Measurements from ENCODE around the gene PIK3AP1.
"Not testable (repeated sequence)": the region's sequence is repeated elsewhere in the genome, so short reads cannot be mapped to it uniquely, and the experiment has no call there.

Gene PIK3AP1

DNA sequence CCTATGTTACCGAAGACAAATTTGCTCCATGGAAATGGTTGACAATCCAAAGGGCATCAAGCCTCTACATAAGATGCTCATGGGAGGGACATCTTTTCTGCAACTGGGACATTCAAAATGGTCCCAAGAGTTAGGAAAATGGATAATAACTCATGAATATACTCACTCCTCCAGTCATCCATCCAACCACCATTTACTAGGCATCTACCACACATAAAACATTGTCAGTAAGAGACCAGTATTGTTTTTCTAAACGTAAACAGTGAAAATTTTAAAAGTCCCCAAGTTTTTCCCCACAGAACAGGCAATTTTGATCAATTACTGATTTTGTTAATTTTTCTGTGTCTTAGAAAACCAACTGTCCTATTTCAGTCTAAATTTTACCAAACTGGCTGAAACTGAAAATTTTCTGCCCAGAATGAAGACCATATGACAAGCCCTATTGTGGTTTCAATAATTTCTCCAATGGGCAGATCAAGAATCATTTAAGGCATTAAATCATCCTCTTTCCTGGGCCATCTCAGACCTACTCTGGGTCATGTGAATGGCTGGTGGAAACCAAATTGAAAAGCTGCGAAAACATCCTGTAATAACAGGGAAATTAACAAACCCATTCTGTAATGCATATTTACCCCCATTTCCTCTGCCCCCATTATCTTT lies 24.2 kb downstream of the PIK3AP1 start:
- DNase-seq: no peak

DNA sequence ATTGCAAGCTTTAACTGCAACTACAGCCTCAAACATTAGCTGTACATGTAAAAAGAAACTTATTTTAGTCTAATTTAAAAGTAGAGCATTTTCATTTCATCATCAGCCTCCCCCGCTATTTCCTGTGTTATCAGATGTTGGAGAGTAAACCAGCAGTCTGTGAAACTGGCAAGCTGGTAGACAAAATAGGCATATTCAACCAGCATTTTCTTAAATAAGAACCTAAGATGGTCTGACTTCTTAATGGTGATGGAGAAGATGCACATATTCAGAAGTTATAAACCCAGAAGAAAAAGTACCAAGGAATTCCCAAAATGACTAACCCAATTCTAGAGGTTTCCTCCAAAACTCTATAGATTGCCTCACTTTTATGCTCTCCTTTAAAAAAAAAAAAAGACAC lies 24.9 kb downstream of the PIK3AP1 start:
- DNase-seq: no peak

DNA sequence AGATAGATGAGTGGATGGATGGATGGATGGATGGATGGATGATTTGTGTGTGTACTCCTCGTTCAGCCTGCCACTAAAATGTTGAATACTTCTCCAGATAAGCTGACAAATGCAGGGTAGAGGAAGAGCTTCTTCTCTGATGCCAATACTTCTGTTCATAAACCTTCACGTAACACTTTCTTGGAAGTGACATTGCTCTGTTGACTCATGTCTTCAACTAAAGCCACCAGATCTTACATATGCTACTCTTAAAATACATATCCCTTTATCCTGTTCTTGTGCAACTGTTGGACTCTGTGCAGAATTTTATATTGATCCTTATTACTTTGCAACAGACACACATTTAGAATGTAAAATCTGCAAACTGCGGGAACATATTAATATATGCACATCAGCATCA lies 26.9 kb downstream of the PIK3AP1 start:
- no peak for DNase-seq

DNA sequence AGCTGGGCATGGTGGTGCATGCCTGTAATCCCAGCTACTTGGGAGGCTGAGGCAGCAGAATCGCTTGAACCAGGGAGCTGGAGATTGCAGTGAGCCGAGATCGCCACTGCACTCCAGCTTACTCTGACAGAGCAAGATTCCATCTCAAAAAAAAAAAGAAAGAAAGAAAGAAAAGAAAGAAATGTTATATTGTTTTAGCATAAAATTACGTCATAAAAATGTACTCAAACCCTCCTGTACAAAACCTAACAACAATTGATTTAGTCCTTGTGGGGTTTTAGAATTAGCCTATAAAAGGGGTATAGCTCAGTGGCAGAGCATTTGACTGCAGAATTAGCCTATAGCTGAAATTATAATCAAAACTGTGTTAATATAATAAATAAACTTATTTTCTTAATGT lies 27.9 kb downstream of the PIK3AP1 start:
- no peak for DNase-seq

DNA sequence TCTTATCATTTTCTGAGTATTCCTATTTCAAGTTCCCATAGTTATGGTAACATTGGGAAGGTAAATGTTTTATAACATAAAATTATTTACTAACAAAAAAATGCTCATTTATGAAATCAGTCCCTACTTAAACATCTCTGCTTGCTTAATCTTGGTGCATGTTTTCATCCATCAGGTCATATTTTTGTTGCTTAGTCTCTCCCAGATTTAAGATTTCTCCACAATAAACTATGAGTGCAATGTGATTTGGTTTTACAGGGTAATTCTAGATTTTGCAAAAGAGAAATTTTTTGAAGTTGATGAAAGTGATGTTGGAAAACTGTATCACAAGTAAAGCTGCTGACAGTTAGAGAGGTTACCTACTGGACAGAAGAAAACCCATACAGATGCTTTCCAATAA lies 28.6 kb downstream of the PIK3AP1 start:
- DNase-seq: no peak

DNA sequence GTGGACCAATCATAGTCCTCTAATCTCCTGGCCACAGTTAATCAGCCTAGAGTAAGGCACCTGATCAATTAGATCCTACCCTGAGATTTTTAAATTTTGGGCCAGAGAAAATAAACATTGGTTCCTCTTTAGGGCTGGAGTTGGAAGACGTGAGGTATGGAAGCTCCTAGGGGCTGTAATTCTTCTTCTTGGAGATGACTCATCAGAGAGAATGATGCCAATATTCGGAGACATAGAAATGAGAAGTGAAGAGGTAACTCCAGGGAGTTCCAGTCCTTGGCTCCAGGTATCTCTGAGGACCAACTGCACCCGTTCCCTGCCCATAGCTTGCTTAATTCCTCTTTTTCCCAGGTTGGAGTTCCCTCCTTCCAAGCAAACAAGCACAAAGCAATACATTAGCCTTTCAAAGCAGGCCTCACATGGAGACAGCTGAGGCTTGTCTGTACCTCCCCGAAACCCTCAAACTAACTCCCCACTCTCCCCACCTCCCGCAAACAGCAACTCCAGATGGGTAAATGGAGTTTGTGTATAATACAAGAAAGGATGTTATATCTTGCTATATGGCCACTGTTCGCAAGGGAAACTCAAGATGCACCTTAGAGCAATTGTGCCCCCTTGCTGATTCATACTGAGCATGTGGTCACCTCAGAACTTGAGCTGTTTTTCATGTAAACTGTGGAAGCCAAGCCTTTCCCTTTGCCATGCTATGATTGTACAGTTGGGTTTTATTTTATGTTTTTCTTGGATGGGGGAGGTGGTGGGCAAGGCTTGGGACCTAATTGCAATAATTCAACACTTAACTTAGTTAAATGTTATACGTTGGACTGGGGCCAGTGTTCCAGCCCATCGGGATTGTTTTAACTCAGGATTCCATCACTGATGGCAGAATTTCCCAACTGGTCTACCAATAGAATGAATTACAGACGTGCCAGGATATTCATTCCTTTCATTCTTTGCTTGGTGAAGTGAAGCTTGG lies 29.3 kb downstream of the PIK3AP1 start:
- no peak for DNase-seq

DNA sequence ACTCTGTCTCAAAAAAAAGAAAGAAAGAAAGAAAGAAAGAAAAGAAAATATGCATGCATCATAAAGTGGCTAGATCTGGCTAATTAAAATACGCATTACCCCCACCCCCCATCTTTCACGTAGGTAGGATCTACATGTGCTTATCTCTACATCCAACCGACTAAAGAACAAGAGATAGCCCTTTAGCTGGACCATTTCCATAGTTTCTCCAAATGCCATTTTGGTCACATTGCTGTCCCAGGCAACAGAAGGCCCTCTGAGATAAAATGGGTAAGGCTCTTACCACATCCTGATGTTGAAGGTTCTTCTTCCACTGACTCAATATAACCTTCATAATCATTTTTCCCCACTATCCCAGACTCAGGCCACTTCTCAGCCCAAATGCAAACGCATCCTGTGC lies 31.5 kb downstream of the PIK3AP1 start:
- DNase-seq: no peak

DNA sequence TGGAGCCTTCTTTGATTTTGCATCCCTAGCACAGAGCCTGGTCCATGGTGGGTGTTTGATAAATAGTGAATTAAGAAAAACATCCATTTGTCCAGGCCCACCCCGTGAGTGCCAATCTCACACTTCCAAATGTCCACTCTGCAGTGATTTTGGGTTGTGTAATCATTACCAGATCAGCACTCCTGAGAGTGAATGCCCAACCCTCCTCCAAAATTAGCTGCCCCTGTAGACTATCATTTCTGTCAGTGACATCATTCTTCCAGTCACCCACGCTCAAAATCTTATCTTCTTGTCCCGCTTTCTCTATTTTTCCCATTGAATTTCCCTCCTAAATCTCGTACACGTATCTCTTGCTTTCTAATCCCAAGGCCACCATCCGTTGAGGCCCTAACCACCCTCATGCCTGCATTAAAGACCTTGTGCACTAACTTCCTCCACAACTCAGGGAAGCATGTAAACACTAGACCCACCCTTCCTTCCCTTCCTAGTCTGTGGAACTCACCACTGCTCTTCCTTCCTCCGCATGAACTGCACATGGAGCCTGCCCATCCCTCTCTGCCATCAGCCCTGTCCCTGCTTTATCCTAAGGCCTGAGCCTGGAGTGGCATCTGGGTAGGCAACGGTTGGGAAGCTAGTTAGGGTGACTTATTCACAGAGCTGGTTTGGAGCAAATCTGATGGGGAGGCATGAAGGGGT lies 32.8 kb downstream of the PIK3AP1 start:
- DNase-seq: no peak

DNA sequence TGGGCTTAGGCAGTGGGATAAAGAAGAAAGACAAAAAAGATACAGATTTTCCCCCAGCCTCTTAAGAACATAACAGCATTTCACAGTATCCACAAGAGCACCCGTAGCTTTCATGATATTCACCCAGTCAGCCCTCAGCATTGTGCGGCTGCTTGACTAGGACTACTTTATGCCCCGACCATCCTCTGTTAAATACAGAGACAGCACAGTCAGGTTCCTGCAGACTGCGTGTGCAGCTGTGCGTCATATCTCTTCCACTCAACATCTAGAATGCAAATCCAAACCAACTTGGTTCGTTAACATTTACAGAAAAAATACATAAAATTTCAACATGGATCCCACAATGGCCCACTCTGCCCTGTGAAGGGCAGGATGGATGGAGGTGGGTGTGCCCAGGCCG lies 33.8 kb downstream of the PIK3AP1 start:
- DNase-seq: no peak

DNA sequence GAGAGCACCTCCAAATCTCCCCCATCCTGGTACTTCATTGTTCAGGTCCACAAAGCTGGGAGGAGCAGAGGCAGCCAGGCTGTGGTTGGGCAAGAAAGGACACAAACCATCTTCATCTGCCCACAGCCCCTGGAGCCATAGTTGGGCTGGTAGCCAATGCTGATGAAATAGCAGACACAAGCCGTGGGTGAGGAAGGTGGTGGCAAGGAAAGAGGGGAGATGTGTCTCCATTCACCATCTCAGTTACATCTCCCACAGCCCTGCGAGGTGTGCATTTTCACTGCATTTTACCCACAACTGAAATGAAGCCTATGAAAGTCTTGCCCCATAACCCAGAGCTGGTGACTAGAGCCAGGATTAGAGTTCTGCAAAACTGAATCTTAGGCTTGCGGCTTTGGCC lies 35.0 kb downstream of the PIK3AP1 start:
- DNase-seq: no peak

DNA sequence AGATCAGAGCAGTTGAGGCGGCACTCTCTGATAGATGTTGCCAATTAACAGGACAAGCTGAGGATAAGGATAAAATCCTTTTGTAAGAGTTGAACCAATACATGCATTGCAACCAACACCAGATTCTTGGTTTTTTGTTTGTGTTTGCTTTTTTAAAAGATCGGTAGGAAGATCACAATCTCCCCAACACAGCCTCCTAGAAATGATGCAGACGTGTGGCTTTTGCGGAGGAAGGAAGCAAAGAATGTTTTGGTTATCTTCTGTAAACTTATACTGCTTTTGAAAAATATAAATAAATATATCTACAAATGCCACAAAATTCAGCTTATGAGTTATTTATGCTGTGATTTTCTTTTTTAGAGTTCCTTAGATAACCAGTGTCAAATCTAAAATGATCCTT lies 35.5 kb downstream of the PIK3AP1 start:
- no peak for DNase-seq

DNA sequence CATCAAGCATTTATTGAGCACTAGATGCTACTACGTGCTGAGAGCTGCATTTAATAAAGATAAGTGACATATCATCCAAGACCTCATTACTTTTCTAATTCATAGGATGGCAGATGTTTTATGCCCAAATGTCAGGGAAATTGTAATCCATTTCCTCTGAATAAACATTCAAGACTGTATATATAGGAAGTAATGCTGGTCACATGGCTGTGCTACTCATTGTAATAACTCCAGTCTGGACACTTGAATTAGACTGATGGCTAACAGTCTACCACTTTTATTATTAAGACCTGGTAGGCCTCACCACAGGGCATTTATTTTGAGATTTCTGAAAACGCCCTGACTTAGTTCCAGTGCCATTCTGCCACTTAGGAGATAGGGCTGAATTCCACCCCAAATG lies 36.6 kb downstream of the PIK3AP1 start:
- DNase-seq: no peak

DNA sequence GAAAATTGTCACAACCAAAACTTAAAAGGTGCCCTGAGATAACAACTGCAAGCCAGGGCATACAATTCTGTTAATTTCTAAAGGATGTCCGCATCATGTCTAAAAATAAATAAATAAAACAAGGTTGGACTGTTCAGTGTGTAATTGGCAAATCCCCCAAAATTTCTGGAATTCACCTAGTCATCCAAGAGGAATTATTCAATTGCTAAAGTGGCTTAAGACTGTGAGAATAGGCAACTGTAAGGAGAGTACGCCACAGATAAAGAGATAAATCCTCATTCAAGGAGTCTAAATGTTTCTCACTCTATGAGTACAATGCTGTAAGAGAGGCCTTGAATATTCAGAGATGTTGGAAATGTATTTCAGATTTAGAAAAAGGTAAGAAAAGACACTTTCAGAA lies 37.2 kb downstream of the PIK3AP1 start:
- DNase-seq: no peak

DNA sequence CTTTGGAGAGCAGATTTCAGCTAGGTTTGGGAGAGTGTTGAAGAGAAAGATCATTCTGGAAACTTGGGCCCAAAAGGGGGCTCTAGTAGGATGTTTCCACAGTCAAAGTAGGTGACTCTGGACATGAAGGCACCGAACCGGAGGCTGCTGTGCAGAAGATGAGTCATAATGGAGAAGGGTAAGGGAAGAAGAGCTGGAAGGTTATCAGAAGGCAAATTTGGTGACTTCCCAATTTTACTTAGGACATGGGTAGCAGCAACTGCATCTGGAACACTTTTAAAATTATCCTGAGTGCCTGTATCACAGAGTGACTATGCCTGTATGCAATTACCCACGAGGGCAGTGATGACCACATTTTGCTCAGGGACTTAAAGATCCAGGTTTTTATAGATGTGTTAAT lies 38.8 kb downstream of the PIK3AP1 start:
- no peak for DNase-seq

DNA sequence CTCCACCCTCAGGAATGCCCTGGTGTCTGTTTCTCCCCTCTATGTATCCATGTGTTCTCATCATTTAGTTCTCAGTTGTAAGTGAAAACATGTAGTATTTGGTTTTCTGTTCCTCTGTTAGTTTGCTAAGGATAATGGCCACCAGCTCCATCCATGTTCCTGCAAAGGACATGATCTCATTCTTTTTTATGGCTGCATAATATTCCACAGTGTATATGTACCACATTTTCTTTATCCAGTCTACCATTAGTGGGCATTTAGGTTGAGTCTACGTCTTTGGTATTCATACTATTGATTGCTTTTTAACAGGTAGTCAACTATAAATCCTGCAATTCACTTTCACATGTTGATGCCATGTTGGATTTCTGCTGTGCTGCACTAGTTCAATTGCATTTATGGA lies 39.9 kb downstream of the PIK3AP1 start:
- DNase-seq: not testable (repeated sequence)

DNA sequence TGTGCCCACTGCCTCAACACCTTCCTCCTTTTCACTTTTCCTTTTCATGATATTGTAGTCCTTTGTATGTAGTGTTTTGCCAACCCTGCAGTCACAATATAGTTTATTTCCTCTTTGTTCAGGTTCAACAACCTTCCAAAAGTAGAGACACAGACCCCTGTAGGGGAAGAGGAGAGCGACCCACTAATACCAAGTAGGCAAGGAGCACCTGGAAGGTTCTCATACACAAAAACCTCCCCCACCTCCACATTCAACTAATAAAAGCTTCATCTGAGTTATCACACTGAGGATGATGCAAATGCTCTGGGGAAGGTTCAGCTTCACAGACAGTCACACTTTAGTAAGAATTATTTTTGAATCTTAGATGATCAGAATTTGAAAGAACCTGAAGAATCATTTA lies 41.6 kb downstream of the PIK3AP1 start:
- DNase-seq: no peak

DNA sequence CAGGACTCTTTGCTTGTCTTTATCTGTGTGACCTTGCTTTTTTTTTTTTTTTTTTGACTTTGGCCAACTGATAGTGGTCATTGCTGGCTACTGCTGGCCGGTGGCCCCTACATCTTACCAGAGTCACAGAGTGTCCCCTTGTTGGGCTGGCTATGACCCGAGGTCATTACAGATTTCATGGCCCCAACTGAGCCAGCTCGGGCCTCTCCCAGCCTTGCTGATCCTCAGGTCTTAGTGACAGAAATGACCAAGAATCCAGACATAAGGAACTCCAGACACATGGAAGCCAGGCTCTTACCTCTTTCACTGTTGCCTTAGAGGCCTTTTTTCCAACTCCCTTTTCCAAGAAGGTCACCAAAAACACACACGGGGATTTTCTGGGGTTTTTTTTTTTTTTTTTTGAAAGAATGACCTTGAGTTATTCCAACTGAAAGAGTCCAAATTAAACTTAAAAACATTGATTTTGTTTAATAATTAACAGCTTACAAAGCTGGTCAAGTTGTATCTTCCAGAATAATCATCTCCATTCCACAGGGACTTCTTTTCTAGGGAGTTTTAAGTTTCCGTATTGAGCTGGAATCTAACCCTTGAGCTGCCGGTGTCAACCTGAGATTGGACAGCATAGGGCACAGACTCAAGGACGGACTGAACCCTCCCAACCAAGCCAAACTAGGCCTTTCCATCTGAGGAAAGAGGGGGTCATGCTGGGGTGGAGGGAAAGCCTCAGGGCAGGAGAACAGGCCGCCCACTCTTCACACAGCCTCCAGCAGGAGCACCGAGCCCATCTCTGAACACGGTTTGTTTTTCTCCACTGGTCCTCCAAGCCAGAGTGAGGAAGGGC lies 43.8 kb downstream of the PIK3AP1 start:
- no peak for DNase-seq

DNA sequence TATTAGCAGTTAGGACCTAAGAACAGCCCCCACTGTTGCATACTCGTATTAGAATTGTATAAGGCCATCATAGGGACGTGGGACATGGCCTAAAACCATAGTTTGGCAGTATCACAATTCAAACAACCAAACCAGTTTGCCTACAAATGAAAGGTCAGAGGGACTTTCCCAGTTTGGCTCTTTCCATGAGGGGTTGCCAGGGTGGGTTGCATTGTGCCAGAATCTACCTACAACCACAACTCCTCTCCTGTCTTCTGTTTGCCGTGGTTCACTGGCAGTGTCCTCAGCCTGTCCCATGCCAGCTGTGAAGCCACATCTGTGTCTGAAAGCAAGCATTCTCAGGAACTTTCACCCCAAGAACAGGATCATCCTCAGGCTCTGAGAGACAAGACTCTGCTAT lies 44.5 kb downstream of the PIK3AP1 start:
- DNase-seq: no peak

DNA sequence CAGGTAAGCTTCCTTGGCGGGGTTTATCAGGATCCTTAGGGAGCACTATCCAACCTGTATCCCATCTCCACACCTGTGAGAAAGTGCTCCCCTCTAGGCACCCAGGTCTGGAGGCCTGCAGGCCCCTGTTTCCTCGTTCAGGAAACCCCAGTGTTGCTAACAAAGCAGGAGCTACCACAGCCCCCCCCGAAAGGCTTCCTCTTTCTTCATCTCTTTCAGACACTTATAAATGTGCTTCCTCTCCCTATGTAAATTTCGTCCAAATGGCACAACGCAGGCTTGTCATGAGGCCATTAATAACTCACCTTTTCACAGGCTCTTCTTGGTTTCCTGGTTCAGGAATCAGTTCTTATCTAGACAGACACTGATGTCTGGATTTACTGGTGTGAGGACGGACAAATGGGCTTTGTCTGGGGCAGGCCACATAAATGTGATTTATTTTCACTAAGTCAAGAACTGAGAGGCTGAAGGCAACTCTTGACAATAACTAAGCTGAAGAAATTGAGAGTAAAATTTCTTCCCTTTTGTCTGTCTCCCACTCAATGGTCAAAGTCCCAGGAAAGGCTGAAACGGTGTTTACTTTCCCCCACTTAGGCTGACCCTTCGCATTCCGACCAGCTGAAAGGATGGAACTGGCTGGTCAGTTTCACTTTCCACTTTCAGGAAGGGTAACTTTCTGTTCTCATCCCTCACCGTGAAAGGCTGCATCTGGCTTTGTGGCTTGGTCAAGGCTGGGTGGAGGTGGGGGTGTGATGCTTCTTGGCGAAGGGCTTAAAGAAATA lies 46.8 kb downstream of the PIK3AP1 start:
- no peak for DNase-seq

DNA sequence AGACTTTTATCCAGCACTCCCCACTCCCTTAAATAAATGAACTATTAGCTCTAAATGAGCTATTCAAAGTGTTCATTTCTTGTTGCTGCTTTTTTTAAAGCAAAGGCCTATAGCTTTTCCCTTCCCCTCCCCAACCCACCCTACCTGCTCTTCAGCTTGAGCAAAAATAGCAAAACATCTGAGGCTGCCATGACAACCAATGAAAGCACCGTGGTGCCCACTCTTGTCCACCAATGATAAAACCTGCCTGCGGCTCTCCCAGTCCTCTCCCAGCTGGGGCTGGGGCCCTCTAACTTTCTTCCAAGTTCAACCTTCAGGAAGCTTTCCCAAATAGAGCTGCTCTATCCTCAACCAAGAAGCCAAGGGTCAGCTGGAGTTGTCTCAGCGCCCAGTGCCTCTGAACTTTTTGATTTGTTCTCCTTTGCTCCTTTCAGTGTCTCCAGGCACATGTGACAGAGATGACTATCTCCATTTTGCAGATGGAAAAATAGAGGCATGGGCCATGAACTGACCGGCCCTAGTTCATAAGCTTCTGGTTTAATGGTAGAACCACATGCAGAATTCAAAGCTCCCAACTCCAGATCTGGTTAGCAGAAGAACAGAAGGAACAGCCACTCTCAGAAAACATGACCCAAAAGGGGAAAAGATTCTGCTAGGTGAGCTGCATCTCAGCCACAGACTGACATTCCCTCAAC lies 47.7 kb downstream of the PIK3AP1 start:
- DNase-seq: no peak

DNA sequence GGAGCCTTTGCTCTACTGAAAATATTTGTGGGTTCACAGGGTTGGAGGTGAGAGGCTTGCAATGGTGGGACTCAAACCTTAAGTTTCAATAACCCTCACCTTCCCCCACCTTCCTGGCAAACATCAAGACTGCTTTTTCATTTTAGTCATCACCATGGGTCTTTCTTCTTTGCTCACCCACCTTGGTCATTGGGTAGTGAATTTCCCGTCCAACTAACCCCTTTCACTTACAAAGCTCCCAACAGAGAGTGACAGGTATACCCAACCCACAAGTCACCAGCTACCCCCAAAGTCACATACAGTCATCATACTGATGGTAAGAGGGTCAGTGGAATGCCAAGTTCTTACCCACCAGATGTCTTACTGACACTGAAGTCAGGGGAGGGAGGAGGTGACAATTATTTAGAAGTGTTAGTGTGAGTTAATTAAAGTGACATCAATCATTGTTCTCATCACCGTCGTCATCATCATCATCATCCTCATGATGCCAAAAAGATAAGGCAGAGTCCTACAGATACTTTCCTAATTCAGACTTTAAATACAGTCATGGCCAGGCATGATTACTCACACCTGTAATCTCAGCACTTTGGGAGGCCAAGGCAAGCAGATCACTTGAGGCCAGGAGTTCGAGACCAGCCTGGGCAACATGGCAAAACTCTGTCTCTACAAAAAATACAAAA lies 49.0 kb downstream of the PIK3AP1 start:
- no peak for DNase-seq
